A549 (cell line): Measurements from ENCODE around the gene SHANK2.

Experiments used
- BHLHE40 ChIP-seq: IDR thresholded peaks from 2 replicates; pipeline ENCODE4 v1.6.1; 2012; ENCODE audit warnings: low read depth, low read length, inconsistent platforms
- CTCF ChIP-seq: fragments of >200 bp; sonication (Bioruptor Twin); formaldehyde crosslinking; IDR thresholded peaks from 3 replicates; pipeline ENCODE4 v1.5.1; 2016
- EP300 ChIP-seq, 2 experiments: fragments of >200 bp; sonication (Bioruptor Twin); formaldehyde crosslinking; IDR thresholded peaks; 2 replicates in 1 of 2; 3 replicates in 1 of 2; pipeline ENCODE4 v1.6.1; 2016 to 2017
- KDM5A ChIP-seq: fragments of 200-600 bp; sonication (generic); IDR thresholded peaks from 2 replicates; pipeline ENCODE4 v1.6.1; 2016; ENCODE audit warnings: antibody characterized with exemption, mild to moderate bottlenecking
- POLR2A ChIP-seq: IDR thresholded peaks from 2 replicates; pipeline ENCODE4 v1.6.1; 2012; ENCODE audit warnings: mild to moderate bottlenecking, low read length
- RAD21 ChIP-seq, 2 experiments: fragments of >200 bp in 1 of 2; sonication (Bioruptor Twin) in 1 of 2; formaldehyde crosslinking in 1 of 2; IDR thresholded peaks in 1 of 2; conservative IDR thresholded peaks in 1 of 2; 2 replicates in 1 of 2; 3 replicates in 1 of 2; pipeline ENCODE4 v1.6.1; 2012 to 2018; ENCODE audit warnings: inconsistent platforms in 1 of 2
- RFX5 ChIP-seq: fragments of 450-650 bp; IDR thresholded peaks from 2 replicates; pipeline ENCODE4 v1.7.1; 2014; ENCODE audit warnings: antibody characterized with exemption, mild to moderate bottlenecking, moderate library complexity
- ZSCAN20 ChIP-seq: fragments of 250-450 bp; sonication (Bioruptor Pico); IDR thresholded peaks from 2 replicates; pipeline ENCODE4 v1.8.0; 2022; ENCODE audit warnings: mild to moderate bottlenecking, moderate library complexity

GRCh38 chr11:71281204-71281603 is 28.8 kb upstream of the SHANK2 start:
- TF ChIP-seq CTCF (no peak), RFX5 (no peak), BHLHE40 (no peak), ZSCAN20 (CRISPR knock-in tag) (no peak), RAD21 (conservative IDR thresholded peaks at IDR 0.05 in 1 of 2, IDR thresholded peaks at IDR 0.05 in 1 of 2) (no peak), POLR2A (no peak), EP300 (IDR thresholded peaks at IDR 0.05) (no peak), KDM5A (no peak)
